ENCODE results near the gene RAB7A. TPM values are rescaled to one million over a fixed set of nuclear protein-coding genes. Genes with fewer than 3 reads are reported as not detected.

Gene RAB7A
- polyA plus RNA-seq, 3 donors: 192 to 261 (median 223) TPM

DNA sequence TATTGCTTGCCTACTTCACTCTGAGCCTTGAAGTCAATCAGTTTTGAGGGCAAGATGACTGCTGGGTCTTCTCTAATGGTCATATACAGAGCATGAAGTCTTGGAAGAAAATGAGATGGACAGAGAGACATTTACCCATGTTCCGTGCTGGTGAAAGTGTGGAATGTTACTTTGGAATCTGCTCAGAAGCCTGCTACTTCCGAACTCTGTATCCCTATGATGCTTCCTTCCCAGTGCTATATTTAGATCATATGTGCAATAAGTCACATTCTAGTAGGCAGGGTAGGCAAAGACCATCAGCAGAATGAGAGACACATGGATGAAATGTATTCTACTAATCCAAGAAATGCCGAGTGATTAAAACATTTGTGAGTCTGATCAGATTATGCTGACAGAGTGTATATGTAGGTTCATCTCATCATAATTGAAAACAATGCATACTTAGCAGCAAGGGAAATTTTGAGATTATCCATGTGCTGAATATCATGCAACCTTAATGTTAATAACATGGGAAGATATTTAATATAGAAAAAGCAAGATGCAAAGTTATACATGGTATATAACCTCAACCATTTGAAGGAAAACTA is 60.5 kb downstream of the RAB7A start:
- no CpG with 5 or more reads among the region's 3 CpGs for WGBS (ENCODE audit: insufficient coverage)
- H3K27ac Mint-ChIP-seq: peak overlapping the region in 3 of 7 donors; percentile 26 to 79 (median 56)
- peaks cover 99% of the 10 kb centered on the region for H3K79me2 ChIP-seq (ENCODE audit: insufficient read depth, low read length)
- TF ChIP-seq, protein P1, sequence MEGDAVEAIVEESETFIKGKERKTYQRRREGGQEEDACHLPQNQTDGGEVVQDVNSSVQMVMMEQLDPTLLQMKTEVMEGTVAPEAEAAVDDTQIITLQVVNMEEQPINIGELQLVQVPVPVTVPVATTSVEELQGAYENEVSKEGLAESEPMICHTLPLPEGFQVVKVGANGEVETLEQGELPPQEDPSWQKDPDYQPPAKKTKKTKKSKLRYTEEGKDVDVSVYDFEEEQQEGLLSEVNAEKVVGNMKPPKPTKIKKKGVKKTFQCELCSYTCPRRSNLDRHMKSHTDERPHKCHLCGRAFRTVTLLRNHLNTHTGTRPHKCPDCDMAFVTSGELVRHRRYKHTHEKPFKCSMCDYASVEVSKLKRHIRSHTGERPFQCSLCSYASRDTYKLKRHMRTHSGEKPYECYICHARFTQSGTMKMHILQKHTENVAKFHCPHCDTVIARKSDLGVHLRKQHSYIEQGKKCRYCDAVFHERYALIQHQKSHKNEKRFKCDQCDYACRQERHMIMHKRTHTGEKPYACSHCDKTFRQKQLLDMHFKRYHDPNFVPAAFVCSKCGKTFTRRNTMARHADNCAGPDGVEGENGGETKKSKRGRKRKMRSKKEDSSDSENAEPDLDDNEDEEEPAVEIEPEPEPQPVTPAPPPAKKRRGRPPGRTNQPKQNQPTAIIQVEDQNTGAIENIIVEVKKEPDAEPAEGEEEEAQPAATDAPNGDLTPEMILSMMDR (IDR thresholded peaks at IDR 0.05): no peak
- no peaks in the 10 kb centered on the region for H3K27me3 ChIP-seq (ENCODE audit: control insufficient read depth in 2 of 2, insufficient read depth in 2 of 2, low read length in 2 of 2)
- no peaks in the 10 kb centered on the region for H3K9me3 Mint-ChIP-seq
- no peak overlapping the region for H3K4me2 ChIP-seq (replicated peaks; ENCODE audit: extremely low read depth, low read length, poor library complexity, severe bottlenecking)
- H3K4me3 ChIP-seq (replicated peaks in 1 of 3; ENCODE audit: low read depth in 2 of 3, low read length in 3 of 3): no peak overlapping the region
- DNase-seq: no peak
- peaks cover 100% of the 10 kb centered on the region for H4K20me1 ChIP-seq (ENCODE audit: insufficient read depth, low read length)
- H3K27me3 Mint-ChIP-seq (ENCODE audit: low read depth in 3 of 3): peaks cover 0 to under 1% (median 0%) of the 10 kb centered on the region in 3 donors
- H3K36me3 ChIP-seq (replicated peaks in 1 of 2; ENCODE audit: control insufficient read depth in 1 of 2, insufficient read depth in 2 of 2, low read length in 2 of 2): no peaks in the 10 kb centered on the region
- H3K9ac ChIP-seq (ENCODE audit: insufficient read depth, low read length, poor library complexity, severe bottlenecking): no peak overlapping the region
- H3K4me1 Mint-ChIP-seq: peaks cover 85% of the 10 kb centered on the region
- no peak overlapping the region for H3K4me3 Mint-ChIP-seq
- H3K27ac ChIP-seq (ENCODE audit: low read depth in 1 of 2, low read length in 2 of 2): peak overlapping the region in 1 of 2 donors; percentile 78
- H2AFZ ChIP-seq (ENCODE audit: insufficient read depth, low read depth, low read length, poor library complexity, severe bottlenecking): no peak overlapping the region
- intact Hi-C loops (cut with micrococcal nuclease): no loop called here
- H3K4me1 ChIP-seq (ENCODE audit: control insufficient read depth in 1 of 2, insufficient read depth in 2 of 2, low read length in 2 of 2): peaks cover 55 to 65% of the 10 kb centered on the region in 2 donors
- peaks cover 0 to 8% of the 10 kb centered on the region in 2 donors for H3K36me3 Mint-ChIP-seq
- no peaks in the 10 kb centered on the region for H3K9me3 ChIP-seq (replicated peaks in 1 of 2; ENCODE audit: control insufficient read depth in 1 of 2, insufficient read depth in 1 of 2, low read length in 2 of 2)

DNA sequence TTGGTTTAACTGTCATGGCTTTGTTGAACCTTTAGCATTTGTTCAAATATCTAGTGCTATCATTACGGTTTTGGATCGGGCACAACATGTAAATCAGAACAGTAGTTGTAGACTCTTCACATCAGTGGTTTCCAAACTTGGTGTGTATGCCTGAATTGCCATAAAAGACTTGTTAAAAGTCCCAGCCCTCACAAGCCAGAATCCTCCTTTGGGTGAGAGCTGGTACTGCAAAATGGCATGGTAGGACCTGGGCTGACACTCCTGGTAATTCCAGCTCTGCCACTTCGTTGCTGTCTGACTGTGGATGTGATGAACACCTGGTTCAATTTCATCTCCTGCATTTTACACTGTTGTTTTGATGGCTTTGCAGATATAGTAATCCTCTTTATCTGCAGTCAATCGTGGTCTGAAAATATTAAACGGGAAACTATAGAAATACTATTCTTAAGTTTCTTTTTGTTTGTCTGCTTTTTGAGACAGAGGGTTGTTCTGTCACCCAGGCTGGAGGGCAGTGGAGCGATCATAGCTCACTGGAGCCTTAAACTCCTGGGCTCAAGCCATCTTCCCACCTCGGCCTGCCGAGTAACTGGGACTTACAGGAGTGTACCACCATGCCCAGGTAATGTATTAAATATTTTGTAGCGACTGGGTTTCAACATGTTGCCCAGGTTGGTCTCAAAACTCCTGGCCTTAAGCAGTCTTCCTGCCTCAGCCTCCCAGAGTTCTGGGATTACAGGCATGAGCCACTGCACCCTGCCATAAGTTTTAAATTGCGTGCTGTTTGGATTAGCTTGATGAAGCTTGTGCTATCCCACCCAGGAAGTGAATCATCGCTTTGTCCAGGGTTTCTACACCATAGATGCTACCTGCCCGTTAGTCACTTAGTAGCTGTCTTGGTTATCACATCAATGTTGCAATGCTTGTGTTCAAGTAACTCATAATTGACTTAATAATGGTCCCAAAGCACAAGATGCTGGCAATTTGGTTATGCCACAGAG is 61.6 kb downstream of the RAB7A start:
- Histone ChIP-seq H3K4me3 (replicated peaks in 1 of 3; ENCODE audit: low read depth in 2 of 3, low read length in 3 of 3) (no peak overlapping the region), H3K36me3 (replicated peaks in 1 of 2; ENCODE audit: control insufficient read depth in 1 of 2, insufficient read depth in 2 of 2, low read length in 2 of 2) (no peaks in the 10 kb centered on the region), H3K27me3 (ENCODE audit: control insufficient read depth in 2 of 2, insufficient read depth in 2 of 2, low read length in 2 of 2) (no peaks in the 10 kb centered on the region), H2AFZ (ENCODE audit: insufficient read depth, low read depth, low read length, poor library complexity, severe bottlenecking) (no peak overlapping the region), H4K20me1 (ENCODE audit: insufficient read depth, low read length) (peaks cover 100% of the 10 kb centered on the region), H3K27ac (ENCODE audit: low read depth in 1 of 2, low read length in 2 of 2) (peak overlapping the region; percentile 50 to 78), H3K4me1 (ENCODE audit: control insufficient read depth in 1 of 2, insufficient read depth in 2 of 2, low read length in 2 of 2) (peaks cover 55 to 72% of the 10 kb centered on the region in 2 donors), H3K4me2 (replicated peaks; ENCODE audit: extremely low read depth, low read length, poor library complexity, severe bottlenecking) (peak overlapping the region; percentile 52), H3K9ac (ENCODE audit: insufficient read depth, low read length, poor library complexity, severe bottlenecking) (no peak overlapping the region), H3K79me2 (ENCODE audit: insufficient read depth, low read length) (peaks cover 99% of the 10 kb centered on the region), H3K9me3 (replicated peaks in 1 of 2; ENCODE audit: control insufficient read depth in 1 of 2, insufficient read depth in 1 of 2, low read length in 2 of 2) (no peaks in the 10 kb centered on the region)
- WGBS (ENCODE audit: insufficient coverage): 60% methylated on average over 7 of the region's 12 CpGs
- Mint-ChIP-seq H3K27me3 (ENCODE audit: low read depth in 3 of 3) (peaks cover 0 to 1% (median 0%) of the 10 kb centered on the region in 3 donors), H3K27ac (peak overlapping the region; percentile 64 to 96 (median 82)), H3K4me3 (peak overlapping the region in 1 of 2 donors; percentile 17), H3K4me1 (peaks cover 87% of the 10 kb centered on the region), H3K36me3 (peaks cover 0 to 10% of the 10 kb centered on the region in 2 donors), H3K9me3 (no peaks in the 10 kb centered on the region)
- intact Hi-C loops (cut with micrococcal nuclease): no loop called here
- TF ChIP-seq, protein P1 (IDR thresholded peaks at IDR 0.05): peak; percentile 71
- DNase-seq: peak; percentile 75 to 95 (median 85)

Data from CD14-positive monocyte (primary cell).